GM21381 (cell line): ENCODE data around the gene FOS.

Experiments
- ATAC-seq: cut with Tn5 transposase; IDR thresholded peaks from one replicate; pipeline ENCODE4 v1.9.1; 2021; ENCODE audit warnings: mild to moderate bottlenecking, moderate library complexity; ENCODE audit not compliant: unreplicated experiment

Gene FOS

GRCh38 chr14:75312341-75312740, 33.7 kb downstream of the FOS start:
- ATAC-seq: no peak

GRCh38 chr14:75313294-75313693, 34.7 kb downstream of the FOS start:
- ATAC-seq: no peak

- no peak for ATAC-seq
These were observed 36.5 kb downstream of the FOS start for GRCh38 chr14:75315144-75315543.

- ATAC-seq: no peak
These were observed 38.5 kb downstream of the FOS start for GRCh38 chr14:75317148-75317547.

- ATAC-seq: no peak
These were observed 39.7 kb downstream of the FOS start for GRCh38 chr14:75318353-75318752.

- ATAC-seq: no peak
These were observed 40.4 kb downstream of the FOS start for GRCh38 chr14:75319021-75319420.

GRCh38 chr14:75320196-75320595, 41.6 kb downstream of the FOS start:
- no peak for ATAC-seq

GRCh38 chr14:75322746-75323145, 44.1 kb downstream of the FOS start:
- no peak for ATAC-seq

- ATAC-seq: no peak
These were observed 44.9 kb downstream of the FOS start for GRCh38 chr14:75323571-75323970.

GRCh38 chr14:75328558-75329155, 50.0 kb downstream of the FOS start:
- ATAC-seq: no peak

- no peak for ATAC-seq
These were observed 50.7 kb downstream of the FOS start for GRCh38 chr14:75329369-75329768.

GRCh38 chr14:75331471-75331870, 52.8 kb downstream of the FOS start:
- no peak for ATAC-seq
